Panc1 (cell line): Measurements from ENCODE around the gene THSD7B. TPM values are rescaled to one million over a fixed set of nuclear protein-coding genes. Genes with fewer than 3 reads are reported as not detected.
A peak's percentile ranks its signal among the peaks of the same experiment; 100 is the strongest.

Source experiments
- ATAC-seq: fragments of 200-7000 bp; cut with Tn5 transposase; 2 replicates; pipeline ENCODE4 v1.9.1; 2020; ENCODE audit warnings: mild to moderate bottlenecking, moderate library complexity
- BruUV-seq: library from RNA; stranded (reverse); fragments of 400-500 nt; replicated peaks from 2 replicates; lab custom pipeline; 2021; lab: Mats Ljungman, UMichigan
- CTCF ChIA-PET: fragments of 300-600 bp; sonication (Branson Sonifier 250); formaldehyde crosslinking; loops from one replicate; lab custom pipeline; 2022; ENCODE audit warnings: antibody characterized with exemption; lab: Charles Lee
- POLR2A ChIA-PET: fragments of 300-600 bp; sonication (Branson Sonifier 250); formaldehyde crosslinking; loops from one replicate; lab custom pipeline; 2022; ENCODE audit warnings: antibody characterized with exemption; lab: Charles Lee
- DNase-seq: peaks from one replicate; pipeline ENCODE4 v3.0.0-alpha.2; 2010; ENCODE audit warnings: low read depth, low spot score
- H3K27ac ChIP-seq: 2 replicates; pipeline ENCODE4 v1.5.1; 2011; ENCODE audit warnings: mild to moderate bottlenecking, low read length, inconsistent platforms
- H3K27me3 ChIP-seq: fragments of 200-500 bp; sonication (Bioruptor generic); 2 replicates; pipeline ENCODE4 v1.6.0; 2014; ENCODE audit warnings: low read length, inconsistent platforms; ENCODE audit not compliant: control insufficient read depth, insufficient read depth
- H3K36me3 ChIP-seq: fragments of 200-500 bp; sonication (Bioruptor generic); 2 replicates; pipeline ENCODE4 v1.5.1; 2014; ENCODE audit warnings: inconsistent platforms, mild to moderate bottlenecking, low read length, moderate library complexity; ENCODE audit not compliant: control insufficient read depth, insufficient read depth
- H3K4me1 ChIP-seq: 2 replicates; pipeline ENCODE4 v1.5.1; 2011; ENCODE audit warnings: inconsistent platforms, mild to moderate bottlenecking, low read length, moderate library complexity; ENCODE audit not compliant: control insufficient read depth, insufficient read depth
- H3K4me3 ChIP-seq, 2 experiments: 2 replicates each; pipeline ENCODE4 v1.5.1; 2011 to 2012; ENCODE audit warnings: low read depth in 2 of 2, low read length in 2 of 2, mild to moderate bottlenecking in 2 of 2, inconsistent platforms in 1 of 2, moderate library complexity in 1 of 2
- H3K9me3 ChIP-seq: fragments of 200-500 bp; sonication (Bioruptor generic); 2 replicates; pipeline ENCODE4 v1.5.1; 2014; ENCODE audit warnings: low read depth, mild to moderate bottlenecking, inconsistent platforms, low read length, moderate library complexity; ENCODE audit not compliant: control insufficient read depth, insufficient read depth
- CTCF ChIP-seq: fragments of 450-650 bp; IDR thresholded peaks from 2 replicates; pipeline ENCODE4 v1.5.1; 2017; ENCODE audit warnings: mild to moderate bottlenecking
- POLR2AphosphoS5 ChIP-seq: IDR thresholded peaks from 2 replicates; pipeline ENCODE4 v1.6.1; 2012; ENCODE audit warnings: mild to moderate bottlenecking, low read depth, low read length, moderate library complexity
- REST ChIP-seq, 2 experiments: IDR thresholded peaks; 2 replicates each; pipeline ENCODE4 v1.6.1; 2011 to 2012; ENCODE audit warnings: low read depth in 2 of 2, control low read depth in 1 of 2, low read length in 1 of 2, mild to moderate bottlenecking in 1 of 2, moderate library complexity in 1 of 2; ENCODE audit not compliant: insufficient read depth in 1 of 2
- SIN3A ChIP-seq: IDR thresholded peaks from 2 replicates; pipeline ENCODE4 v1.6.1; 2012; ENCODE audit warnings: low read depth, mild to moderate bottlenecking, low read length, moderate library complexity, borderline replicate concordance; ENCODE audit not compliant: insufficient read depth
- TCF7L2 ChIP-seq: IDR thresholded peaks from 2 replicates; pipeline ENCODE4 v1.6.1; 2011; ENCODE audit warnings: mild to moderate bottlenecking, low read depth, low read length, inconsistent platforms
- in situ Hi-C: cut with HindIII; loops from 2 replicates; pipeline ENCODE4 v1.10.0; 2016; ENCODE audit warnings: low sequenced_read_pairs, low pct_unique_long_range_greater_than_20kb
- intact Hi-C: fragments of 100-400 bp; cut with micrococcal nuclease; formaldehyde crosslinking; loops from one replicate; pipeline ENCODE4 v1.10.0; 2022; ENCODE audit not compliant: unreplicated experiment
- total RNA-seq: library from RNA; stranded (reverse); gene quantifications from one replicate; pipeline ENCODE4 v1.2.1, GENCODE V29; 2021; ENCODE audit not compliant: unreplicated experiment

The THSD7B gene
- total RNA-seq, 1 experiment from 2014 or later, result not detected

- H3K36me3 ChIP-seq, result no peaks in the 10 kb centered on the region
- DNase-seq, result no peak
- no peak overlapping the region for H3K4me3 ChIP-seq
- in situ Hi-C loops (no loop called here), intact Hi-C loops (no loop called here)
- no peak overlapping the region for H3K27ac ChIP-seq
- TF ChIP-seq CTCF (peak; percentile 6; the same call in 1 of the 2 replicates), SIN3A (no peak)
- no peak for ATAC-seq
- no peaks in the 10 kb centered on the region for H3K27me3 ChIP-seq
- POLR2A ChIA-PET, result no interaction called here
- no peaks in the 10 kb centered on the region for H3K4me1 ChIP-seq
- H3K9me3 ChIP-seq, result no peaks in the 10 kb centered on the region
- CTCF ChIA-PET, result no interaction called here
- BruUV-seq, result no TSS peak
Measured at GRCh38 chr2:137223722-137224121, 458.4 kb downstream of the THSD7B start.

GRCh38 chr2:137228566-137228965, 463.2 kb downstream of the THSD7B start:
- Histone ChIP-seq H3K9me3 (no peaks in the 10 kb centered on the region), H3K27me3 (no peaks in the 10 kb centered on the region), H3K4me3 (no peak overlapping the region), H3K36me3 (no peaks in the 10 kb centered on the region), H3K4me1 (no peaks in the 10 kb centered on the region), H3K27ac (no peak overlapping the region)
- intact Hi-C loops, result no loop called here
- DNase-seq (peak; percentile 42), ATAC-seq (no peak)
- no peak for TF ChIP-seq POLR2AphosphoS5
- no peak for TF ChIP-seq CTCF
- no peak for TF ChIP-seq REST (IDR thresholded peaks at IDR 0.05; ENCODE audit: insufficient read depth in 1 of 2, low read depth in 2 of 2, low read length in 1 of 2)
- TF ChIP-seq TCF7L2, result no peak
- no peak for TF ChIP-seq SIN3A
- ChIA-PET CTCF (no interaction called here), POLR2A (no interaction called here)
- no TSS peak for BruUV-seq
- in situ Hi-C loops, result no loop called here
